GM18520 (cell line): ENCODE data around the gene TPRG1.

Source experiments
- ATAC-seq: cut with Tn5 transposase; IDR thresholded peaks from one replicate; pipeline ENCODE4 v1.9.1; 2021; ENCODE audit not compliant: unreplicated experiment

Gene TPRG1

GRCh38 chr3:189227249-189227648 lies 55.5 kb downstream of the TPRG1 start:
- no peak for ATAC-seq

GRCh38 chr3:189229196-189229828 lies 57.5 kb downstream of the TPRG1 start:
- no peak for ATAC-seq

GRCh38 chr3:189232790-189233189 lies 61.0 kb downstream of the TPRG1 start:
- no peak for ATAC-seq

GRCh38 chr3:189233225-189233858 lies 61.6 kb downstream of the TPRG1 start:
- ATAC-seq, result no peak

GRCh38 chr3:189235214-189235613 lies 63.4 kb downstream of the TPRG1 start:
- no peak for ATAC-seq

- ATAC-seq, result no peak
These were observed 64.6 kb downstream of the TPRG1 start for GRCh38 chr3:189236352-189236751.

- no peak for ATAC-seq
These were observed 65.8 kb downstream of the TPRG1 start for GRCh38 chr3:189237526-189237925.

GRCh38 chr3:189238071-189238470 lies 66.3 kb downstream of the TPRG1 start:
- ATAC-seq, result no peak

- ATAC-seq, result no peak
These were observed 67.8 kb downstream of the TPRG1 start for GRCh38 chr3:189239616-189240015.

GRCh38 chr3:189249987-189250386 lies 78.2 kb downstream of the TPRG1 start:
- no peak for ATAC-seq

- no peak for ATAC-seq
These were observed 86.5 kb downstream of the TPRG1 start for GRCh38 chr3:189258261-189258660.

GRCh38 chr3:189260556-189261493 lies 89.1 kb downstream of the TPRG1 start:
- no peak for ATAC-seq

GRCh38 chr3:189262746-189263145 lies 91.0 kb downstream of the TPRG1 start:
- ATAC-seq, result no peak

- ATAC-seq, result no peak
These were observed 96.3 kb downstream of the TPRG1 start for GRCh38 chr3:189267981-189268613.

GRCh38 chr3:189269365-189269764 lies 97.6 kb downstream of the TPRG1 start:
- no peak for ATAC-seq

GRCh38 chr3:189270248-189270832 lies 98.6 kb downstream of the TPRG1 start:
- ATAC-seq, result peak; percentile 70

GRCh38 chr3:189272500-189273119 lies 100.8 kb downstream of the TPRG1 start:
- ATAC-seq, result no peak

GRCh38 chr3:189273736-189274135 lies 102.0 kb downstream of the TPRG1 start:
- no peak for ATAC-seq

- no peak for ATAC-seq
These were observed 103.4 kb downstream of the TPRG1 start for GRCh38 chr3:189275182-189275581.

- no peak for ATAC-seq
These were observed 104.1 kb downstream of the TPRG1 start for GRCh38 chr3:189275852-189276251.
